ENCODE results near the gene SLC12A1.

The SLC12A1 gene

GRCh38 chr15:48242015-48242414 is 35.9 kb downstream of the SLC12A1 start:
- no peak overlapping the region for H3K9ac ChIP-seq (ENCODE audit: low read depth, low read length)
- no peak overlapping the region for H3K4me3 ChIP-seq (ENCODE audit: low read depth, low read length)
- no peaks in the 10 kb centered on the region for H3K27me3 ChIP-seq (ENCODE audit: control insufficient read depth, insufficient read depth, low read length)
- H3K36me3 ChIP-seq (ENCODE audit: control insufficient read depth, insufficient read depth, low read length), result no peaks in the 10 kb centered on the region
- no peaks in the 10 kb centered on the region for H3K4me1 ChIP-seq (ENCODE audit: control insufficient read depth, insufficient read depth, low read length)
- H3K9me3 ChIP-seq (ENCODE audit: control insufficient read depth, insufficient read depth, low read length), result no peaks in the 10 kb centered on the region
- H3K27ac ChIP-seq (ENCODE audit: low read depth, low read length), result no peak overlapping the region

- H3K9ac ChIP-seq (ENCODE audit: low read depth, low read length), result no peak overlapping the region
- H3K9me3 ChIP-seq (ENCODE audit: control insufficient read depth, insufficient read depth, low read length), result no peaks in the 10 kb centered on the region
- no peaks in the 10 kb centered on the region for H3K27me3 ChIP-seq (ENCODE audit: control insufficient read depth, insufficient read depth, low read length)
- no peak overlapping the region for H3K4me3 ChIP-seq (ENCODE audit: low read depth, low read length)
- no peak overlapping the region for H3K27ac ChIP-seq (ENCODE audit: low read depth, low read length)
- H3K4me1 ChIP-seq (ENCODE audit: control insufficient read depth, insufficient read depth, low read length), result no peaks in the 10 kb centered on the region
- H3K36me3 ChIP-seq (ENCODE audit: control insufficient read depth, insufficient read depth, low read length), result no peaks in the 10 kb centered on the region
Observed at GRCh38 chr15:48242535-48242934, 36.4 kb downstream of the SLC12A1 start.

- H3K9me3 ChIP-seq (ENCODE audit: control insufficient read depth, insufficient read depth, low read length), result no peaks in the 10 kb centered on the region
- H3K9ac ChIP-seq (ENCODE audit: low read depth, low read length), result no peak overlapping the region
- H3K4me1 ChIP-seq (ENCODE audit: control insufficient read depth, insufficient read depth, low read length), result no peaks in the 10 kb centered on the region
- H3K27ac ChIP-seq (ENCODE audit: low read depth, low read length), result no peak overlapping the region
- H3K27me3 ChIP-seq (ENCODE audit: control insufficient read depth, insufficient read depth, low read length), result no peaks in the 10 kb centered on the region
- H3K36me3 ChIP-seq (ENCODE audit: control insufficient read depth, insufficient read depth, low read length), result no peaks in the 10 kb centered on the region
- H3K4me3 ChIP-seq (ENCODE audit: low read depth, low read length), result no peak overlapping the region
Observed at GRCh38 chr15:48244921-48245320, 38.8 kb downstream of the SLC12A1 start.

GRCh38 chr15:48248414-48248813 is 42.3 kb downstream of the SLC12A1 start:
- H3K36me3 ChIP-seq (ENCODE audit: control insufficient read depth, insufficient read depth, low read length), result no peaks in the 10 kb centered on the region
- H3K4me1 ChIP-seq (ENCODE audit: control insufficient read depth, insufficient read depth, low read length), result peaks cover 4% of the 10 kb centered on the region
- no peak overlapping the region for H3K27ac ChIP-seq (ENCODE audit: low read depth, low read length)
- no peaks in the 10 kb centered on the region for H3K27me3 ChIP-seq (ENCODE audit: control insufficient read depth, insufficient read depth, low read length)
- H3K9me3 ChIP-seq (ENCODE audit: control insufficient read depth, insufficient read depth, low read length), result no peaks in the 10 kb centered on the region
- no peak overlapping the region for H3K4me3 ChIP-seq (ENCODE audit: low read depth, low read length)
- H3K9ac ChIP-seq (ENCODE audit: low read depth, low read length), result no peak overlapping the region

GRCh38 chr15:48250640-48251076 is 44.6 kb downstream of the SLC12A1 start:
- peaks cover 4% of the 10 kb centered on the region for H3K4me1 ChIP-seq (ENCODE audit: control insufficient read depth, insufficient read depth, low read length)
- H3K4me3 ChIP-seq (ENCODE audit: low read depth, low read length), result no peak overlapping the region
- no peak overlapping the region for H3K9ac ChIP-seq (ENCODE audit: low read depth, low read length)
- H3K27ac ChIP-seq (ENCODE audit: low read depth, low read length), result no peak overlapping the region
- H3K36me3 ChIP-seq (ENCODE audit: control insufficient read depth, insufficient read depth, low read length), result no peaks in the 10 kb centered on the region
- H3K27me3 ChIP-seq (ENCODE audit: control insufficient read depth, insufficient read depth, low read length), result no peaks in the 10 kb centered on the region
- no peaks in the 10 kb centered on the region for H3K9me3 ChIP-seq (ENCODE audit: control insufficient read depth, insufficient read depth, low read length)

- Histone ChIP-seq H3K27ac (ENCODE audit: low read depth, low read length) (no peak overlapping the region), H3K27me3 (ENCODE audit: control insufficient read depth, insufficient read depth, low read length) (no peaks in the 10 kb centered on the region), H3K9ac (ENCODE audit: low read depth, low read length) (no peak overlapping the region), H3K4me3 (ENCODE audit: low read depth, low read length) (no peak overlapping the region), H3K9me3 (ENCODE audit: control insufficient read depth, insufficient read depth, low read length) (no peaks in the 10 kb centered on the region), H3K4me1 (ENCODE audit: control insufficient read depth, insufficient read depth, low read length) (peaks cover 4% of the 10 kb centered on the region), H3K36me3 (ENCODE audit: control insufficient read depth, insufficient read depth, low read length) (no peaks in the 10 kb centered on the region)
Observed at GRCh38 chr15:48253172-48253571, 47.1 kb downstream of the SLC12A1 start.

- peaks cover 34% of the 10 kb centered on the region for H3K4me1 ChIP-seq (ENCODE audit: control insufficient read depth, insufficient read depth, low read length)
- H3K36me3 ChIP-seq (ENCODE audit: control insufficient read depth, insufficient read depth, low read length), result no peaks in the 10 kb centered on the region
- H3K27me3 ChIP-seq (ENCODE audit: control insufficient read depth, insufficient read depth, low read length), result no peaks in the 10 kb centered on the region
- H3K9me3 ChIP-seq (ENCODE audit: control insufficient read depth, insufficient read depth, low read length), result no peaks in the 10 kb centered on the region
- no peak overlapping the region for H3K27ac ChIP-seq (ENCODE audit: low read depth, low read length)
- H3K4me3 ChIP-seq (ENCODE audit: low read depth, low read length), result no peak overlapping the region
- H3K9ac ChIP-seq (ENCODE audit: low read depth, low read length), result no peak overlapping the region
Observed at GRCh38 chr15:48265135-48265534, 59.0 kb downstream of the SLC12A1 start.

- Histone ChIP-seq H3K9ac (ENCODE audit: low read depth, low read length) (no peak overlapping the region), H3K27ac (ENCODE audit: low read depth, low read length) (no peak overlapping the region), H3K27me3 (ENCODE audit: control insufficient read depth, insufficient read depth, low read length) (no peaks in the 10 kb centered on the region), H3K9me3 (ENCODE audit: control insufficient read depth, insufficient read depth, low read length) (no peaks in the 10 kb centered on the region), H3K4me1 (ENCODE audit: control insufficient read depth, insufficient read depth, low read length) (peaks cover 34% of the 10 kb centered on the region), H3K4me3 (ENCODE audit: low read depth, low read length) (no peak overlapping the region), H3K36me3 (ENCODE audit: control insufficient read depth, insufficient read depth, low read length) (no peaks in the 10 kb centered on the region)
Observed at GRCh38 chr15:48266024-48266689, 60.1 kb downstream of the SLC12A1 start.

GRCh38 chr15:48267766-48268165 is 61.7 kb downstream of the SLC12A1 start:
- Histone ChIP-seq H3K9me3 (ENCODE audit: control insufficient read depth, insufficient read depth, low read length) (no peaks in the 10 kb centered on the region), H3K4me3 (ENCODE audit: low read depth, low read length) (no peak overlapping the region), H3K27ac (ENCODE audit: low read depth, low read length) (no peak overlapping the region), H3K27me3 (ENCODE audit: control insufficient read depth, insufficient read depth, low read length) (no peaks in the 10 kb centered on the region), H3K4me1 (ENCODE audit: control insufficient read depth, insufficient read depth, low read length) (peaks cover 34% of the 10 kb centered on the region), H3K9ac (ENCODE audit: low read depth, low read length) (no peak overlapping the region), H3K36me3 (ENCODE audit: control insufficient read depth, insufficient read depth, low read length) (no peaks in the 10 kb centered on the region)

GRCh38 chr15:48273049-48273448 is 66.9 kb downstream of the SLC12A1 start:
- Histone ChIP-seq H3K36me3 (ENCODE audit: control insufficient read depth, insufficient read depth, low read length) (no peaks in the 10 kb centered on the region), H3K9ac (ENCODE audit: low read depth, low read length) (no peak overlapping the region), H3K9me3 (ENCODE audit: control insufficient read depth, insufficient read depth, low read length) (no peaks in the 10 kb centered on the region), H3K4me1 (ENCODE audit: control insufficient read depth, insufficient read depth, low read length) (peaks cover 14% of the 10 kb centered on the region), H3K27ac (ENCODE audit: low read depth, low read length) (no peak overlapping the region), H3K4me3 (ENCODE audit: low read depth, low read length) (no peak overlapping the region), H3K27me3 (ENCODE audit: control insufficient read depth, insufficient read depth, low read length) (no peaks in the 10 kb centered on the region)

GRCh38 chr15:48278666-48279065 is 72.6 kb downstream of the SLC12A1 start:
- Histone ChIP-seq H3K27me3 (ENCODE audit: control insufficient read depth, insufficient read depth, low read length) (no peaks in the 10 kb centered on the region), H3K9me3 (ENCODE audit: control insufficient read depth, insufficient read depth, low read length) (no peaks in the 10 kb centered on the region), H3K4me3 (ENCODE audit: low read depth, low read length) (no peak overlapping the region), H3K27ac (ENCODE audit: low read depth, low read length) (no peak overlapping the region), H3K9ac (ENCODE audit: low read depth, low read length) (no peak overlapping the region), H3K36me3 (ENCODE audit: control insufficient read depth, insufficient read depth, low read length) (no peaks in the 10 kb centered on the region), H3K4me1 (ENCODE audit: control insufficient read depth, insufficient read depth, low read length) (peaks cover 44% of the 10 kb centered on the region)

Data from HUES48 (cell line).